ENCODE results near the gene UCN. TPM values are rescaled to one million over a fixed set of nuclear protein-coding genes. Genes with fewer than 3 reads are reported as not detected.

UCN gene
- total RNA-seq, 1 experiment from 2014 or later = 3.6 TPM

GRCh38 chr2:27351802-27352598 lies 43.8 kb upstream of the UCN start:
- intact Hi-C loops (cut with micrococcal nuclease) = no loop called here
- H3K9me3 ChIP-seq (ENCODE audit: low read length) = no peaks in the 10 kb centered on the region
- H3K4me3 ChIP-seq (ENCODE audit: low read length) = no peak overlapping the region
- BruUV-seq (replicated peaks) = no TSS peak
- no peak for DNase-seq
- peaks cover 20% of the 10 kb centered on the region for H3K4me1 ChIP-seq (ENCODE audit: insufficient read depth, low read length)
- H3K9me2 ChIP-seq (replicated peaks; ENCODE audit: low read length) = no peaks in the 10 kb centered on the region
- H2AFZ ChIP-seq (ENCODE audit: low read length) = no peak overlapping the region
- no peaks in the 10 kb centered on the region for H3K27me3 ChIP-seq (ENCODE audit: low read length)
- CTCF ChIA-PET = no interaction called here
- ATAC-seq = no peak
- no peak overlapping the region for H3K27ac ChIP-seq (ENCODE audit: low read length)
- peaks cover 2% of the 10 kb centered on the region; the same call in 1 of the 2 replicates for H3K36me3 ChIP-seq (ENCODE audit: low read depth, low read length)
- POLR2A ChIA-PET (ENCODE audit: unreplicated experiment) = no interaction called here
- no peak overlapping the region for H3K9ac ChIP-seq (ENCODE audit: low read length)
- TF ChIP-seq EZH2phosphoT487 (IDR thresholded peaks at IDR 0.05; ENCODE audit: borderline replicate concordance, low read length) = no peak
- TF ChIP-seq EZH2 (IDR thresholded peaks at IDR 0.05; ENCODE audit: low read length, unreplicated experiment) = no peak
- H3K4me2 ChIP-seq (ENCODE audit: low read length) = no peak overlapping the region
- H3K79me2 ChIP-seq (ENCODE audit: low read length) = peaks cover 91% of the 10 kb centered on the region
- no peaks in the 10 kb centered on the region for H3F3A ChIP-seq (ENCODE audit: low read length, unreplicated experiment)
- peaks cover 16% of the 10 kb centered on the region for H4K20me1 ChIP-seq (ENCODE audit: low read length)

- Histone ChIP-seq H3K4me2 (ENCODE audit: low read length) (no peak overlapping the region), H3K9me3 (ENCODE audit: low read length) (no peaks in the 10 kb centered on the region), H3K4me1 (ENCODE audit: insufficient read depth, low read length) (peaks cover 17% of the 10 kb centered on the region), H4K20me1 (ENCODE audit: low read length) (peaks cover 17% of the 10 kb centered on the region), H3K36me3 (ENCODE audit: low read depth, low read length) (peaks cover 2% of the 10 kb centered on the region; the same call in 1 of the 2 replicates), H3K27me3 (ENCODE audit: low read length) (no peaks in the 10 kb centered on the region), H3F3A (ENCODE audit: low read length, unreplicated experiment) (no peaks in the 10 kb centered on the region), H3K9ac (ENCODE audit: low read length) (no peak overlapping the region), H3K9me2 (replicated peaks; ENCODE audit: low read length) (no peaks in the 10 kb centered on the region), H3K79me2 (ENCODE audit: low read length) (peaks cover 94% of the 10 kb centered on the region), H3K4me3 (ENCODE audit: low read length) (no peak overlapping the region), H3K27ac (ENCODE audit: low read length) (no peak overlapping the region), H2AFZ (ENCODE audit: low read length) (no peak overlapping the region)
- ChIA-PET POLR2A (ENCODE audit: unreplicated experiment) (interaction anchor here (0.6 kb wide), 1 partner anchor 139 kb away, joined by 6 read pairs; no protein-coding TSS in a partner anchor), CTCF (no interaction called here)
- TF ChIP-seq CTCF (conservative IDR thresholded peaks at IDR 0.05; ENCODE audit: low read depth, low read length) (no peak), EZH2phosphoT487 (IDR thresholded peaks at IDR 0.05; ENCODE audit: borderline replicate concordance, low read length) (no peak), EZH2 (IDR thresholded peaks at IDR 0.05; ENCODE audit: low read length, unreplicated experiment) (no peak)
- intact Hi-C loops (cut with micrococcal nuclease) = no loop called here
- DNase-seq (no peak), ATAC-seq (no peak)
- BruUV-seq (replicated peaks) = no TSS peak
Measured at GRCh38 chr2:27350106-27350693, 42.0 kb upstream of the UCN start.

GRCh38 chr2:27347641-27348040 lies 39.4 kb upstream of the UCN start:
- H3K4me1 ChIP-seq (ENCODE audit: insufficient read depth, low read length) = no peaks in the 10 kb centered on the region
- peaks cover 11% of the 10 kb centered on the region; the same call in 1 of the 2 replicates for H3K36me3 ChIP-seq (ENCODE audit: low read depth, low read length)
- peaks cover 83% of the 10 kb centered on the region for H3K79me2 ChIP-seq (ENCODE audit: low read length)
- H3K9me3 ChIP-seq (ENCODE audit: low read length) = no peaks in the 10 kb centered on the region
- DNase-seq (no peak), ATAC-seq (no peak)
- H3K4me2 ChIP-seq (ENCODE audit: low read length) = no peak overlapping the region
- H3K9me2 ChIP-seq (replicated peaks; ENCODE audit: low read length) = no peaks in the 10 kb centered on the region
- intact Hi-C loops (cut with micrococcal nuclease) = no loop called here
- no peaks in the 10 kb centered on the region for H3K27me3 ChIP-seq (ENCODE audit: low read length)
- BruUV-seq (replicated peaks) = no TSS peak
- no peaks in the 10 kb centered on the region for H3F3A ChIP-seq (ENCODE audit: low read length, unreplicated experiment)
- TF ChIP-seq EZH2 (IDR thresholded peaks at IDR 0.05; ENCODE audit: low read length, unreplicated experiment) = no peak
- no peak for TF ChIP-seq CTCF (conservative IDR thresholded peaks at IDR 0.05; ENCODE audit: low read depth, low read length)
- no peak for TF ChIP-seq EZH2phosphoT487 (IDR thresholded peaks at IDR 0.05; ENCODE audit: borderline replicate concordance, low read length)
- no peak overlapping the region for H2AFZ ChIP-seq (ENCODE audit: low read length)
- CTCF ChIA-PET = no interaction called here
- H3K27ac ChIP-seq (ENCODE audit: low read length) = no peak overlapping the region
- H3K9ac ChIP-seq (ENCODE audit: low read length) = no peak overlapping the region
- POLR2A ChIA-PET (ENCODE audit: unreplicated experiment) = no interaction called here
- H3K4me3 ChIP-seq (ENCODE audit: low read length) = no peak overlapping the region
- peaks cover 15% of the 10 kb centered on the region for H4K20me1 ChIP-seq (ENCODE audit: low read length)

Measured in PC-3 (cell line).